Upper lobe of left lung (tissue), 4 donors: ENCODE measurements around the gene MIB2.
A peak's percentile ranks its signal among the peaks of the same experiment; 100 is the strongest.

Source experiments
- EP300 ChIP-seq, 4 donors: sonication (generic); formaldehyde crosslinking; IDR thresholded peaks; one replicate each; pipeline ENCODE4 v1.5.1; 2017; ENCODE audit warnings: antibody characterized with exemption in 4 of 4, control low read depth in 2 of 4
- POLR2AphosphoS5 ChIP-seq, 2 donors: sonication (generic); formaldehyde crosslinking; IDR thresholded peaks; one replicate each; pipeline ENCODE4 v1.5.1; 2017; ENCODE audit warnings: antibody characterized with exemption in 2 of 2
- TF ChIP-seq, protein P1 (sequence below), 6 experiments: fragments of 450-650 bp in 4 of 6; fragments of 200-600 bp in 2 of 6; sonication (generic) in 2 of 6; IDR thresholded peaks; one replicate each; pipeline ENCODE4 v1.5.1; 2016 to 2019; ENCODE audit warnings: antibody characterized with exemption in 6 of 6

DNA sequence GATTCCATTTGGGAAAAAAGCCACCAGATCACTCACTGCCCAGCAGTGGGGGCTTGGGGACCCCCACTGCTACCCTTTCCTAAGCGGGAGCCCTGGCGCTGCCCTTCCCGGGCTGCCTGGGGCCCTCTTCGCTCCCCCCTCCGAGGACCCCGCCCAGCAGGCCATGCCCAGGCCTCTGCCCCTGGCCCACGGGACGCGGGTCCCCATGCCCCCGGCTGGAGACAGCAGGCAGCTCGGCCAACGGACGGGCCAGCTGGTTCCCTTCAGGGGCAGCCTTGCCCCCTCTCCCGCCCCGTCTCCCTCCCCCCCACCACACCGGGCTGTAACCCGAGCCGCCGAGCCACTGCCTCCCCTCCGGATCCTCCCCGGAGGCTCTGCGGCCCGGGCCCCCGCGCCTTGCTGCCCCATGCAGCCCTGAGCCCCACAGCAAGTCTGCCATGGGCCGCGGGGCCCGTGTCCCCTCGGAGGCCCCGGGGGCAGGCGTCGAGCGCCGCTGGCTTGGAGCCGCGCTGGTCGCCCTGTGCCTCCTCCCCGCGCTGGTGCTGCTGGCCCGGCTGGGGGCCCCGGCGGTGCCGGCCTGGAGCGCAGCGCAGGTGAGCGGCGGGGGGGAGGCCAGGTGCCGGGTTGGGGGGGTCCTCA, 16.6 kb downstream of the MIB2 start, which contains the start of gene MMP23B:
- TF ChIP-seq, protein P1, sequence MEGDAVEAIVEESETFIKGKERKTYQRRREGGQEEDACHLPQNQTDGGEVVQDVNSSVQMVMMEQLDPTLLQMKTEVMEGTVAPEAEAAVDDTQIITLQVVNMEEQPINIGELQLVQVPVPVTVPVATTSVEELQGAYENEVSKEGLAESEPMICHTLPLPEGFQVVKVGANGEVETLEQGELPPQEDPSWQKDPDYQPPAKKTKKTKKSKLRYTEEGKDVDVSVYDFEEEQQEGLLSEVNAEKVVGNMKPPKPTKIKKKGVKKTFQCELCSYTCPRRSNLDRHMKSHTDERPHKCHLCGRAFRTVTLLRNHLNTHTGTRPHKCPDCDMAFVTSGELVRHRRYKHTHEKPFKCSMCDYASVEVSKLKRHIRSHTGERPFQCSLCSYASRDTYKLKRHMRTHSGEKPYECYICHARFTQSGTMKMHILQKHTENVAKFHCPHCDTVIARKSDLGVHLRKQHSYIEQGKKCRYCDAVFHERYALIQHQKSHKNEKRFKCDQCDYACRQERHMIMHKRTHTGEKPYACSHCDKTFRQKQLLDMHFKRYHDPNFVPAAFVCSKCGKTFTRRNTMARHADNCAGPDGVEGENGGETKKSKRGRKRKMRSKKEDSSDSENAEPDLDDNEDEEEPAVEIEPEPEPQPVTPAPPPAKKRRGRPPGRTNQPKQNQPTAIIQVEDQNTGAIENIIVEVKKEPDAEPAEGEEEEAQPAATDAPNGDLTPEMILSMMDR (IDR thresholded peaks at IDR 0.05), result no peak
- peak in 1 of 2 donors; percentile 30 for TF ChIP-seq POLR2AphosphoS5 (IDR thresholded peaks at IDR 0.05)
- TF ChIP-seq EP300 (IDR thresholded peaks at IDR 0.05), result no peak
